ENCODE measurements around the gene RARG.

Gene RARG

DNA sequence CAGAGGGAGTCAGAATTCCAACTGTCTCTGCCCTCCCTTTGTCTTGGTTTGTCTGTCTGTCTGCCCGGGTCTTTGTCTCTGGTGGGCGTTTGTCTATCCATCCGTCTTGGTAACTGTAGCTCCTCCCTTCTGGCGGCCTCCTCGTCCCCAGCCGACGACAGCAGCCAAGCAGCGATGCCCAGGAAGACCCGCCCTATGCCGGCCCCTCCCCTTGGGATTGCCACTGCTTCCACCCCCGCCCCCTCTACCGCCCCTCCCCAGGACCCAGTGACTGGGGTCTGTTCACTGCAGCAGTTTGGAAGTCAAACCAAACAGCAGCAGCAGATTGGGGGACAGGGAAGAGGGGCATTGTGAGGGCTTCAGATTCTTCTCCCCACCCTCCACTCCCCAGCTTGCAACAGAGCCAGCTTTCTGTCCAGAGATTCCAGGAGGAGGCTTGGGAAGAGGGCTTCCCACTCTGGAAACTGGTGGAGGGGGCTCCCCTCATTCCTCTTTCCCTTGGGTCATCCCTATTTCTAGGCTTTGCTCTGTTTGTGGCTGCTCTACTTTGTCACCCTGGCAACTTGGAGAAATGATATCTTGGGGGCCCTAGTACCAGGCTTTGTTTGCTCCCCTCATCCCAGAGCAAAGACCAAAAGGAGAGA lies 2.4 kb upstream of the RARG start:
- H3K4me3 ChIP-seq (ENCODE audit: low read depth, low read length) = no peak overlapping the region
- TF ChIP-seq, protein P1, sequence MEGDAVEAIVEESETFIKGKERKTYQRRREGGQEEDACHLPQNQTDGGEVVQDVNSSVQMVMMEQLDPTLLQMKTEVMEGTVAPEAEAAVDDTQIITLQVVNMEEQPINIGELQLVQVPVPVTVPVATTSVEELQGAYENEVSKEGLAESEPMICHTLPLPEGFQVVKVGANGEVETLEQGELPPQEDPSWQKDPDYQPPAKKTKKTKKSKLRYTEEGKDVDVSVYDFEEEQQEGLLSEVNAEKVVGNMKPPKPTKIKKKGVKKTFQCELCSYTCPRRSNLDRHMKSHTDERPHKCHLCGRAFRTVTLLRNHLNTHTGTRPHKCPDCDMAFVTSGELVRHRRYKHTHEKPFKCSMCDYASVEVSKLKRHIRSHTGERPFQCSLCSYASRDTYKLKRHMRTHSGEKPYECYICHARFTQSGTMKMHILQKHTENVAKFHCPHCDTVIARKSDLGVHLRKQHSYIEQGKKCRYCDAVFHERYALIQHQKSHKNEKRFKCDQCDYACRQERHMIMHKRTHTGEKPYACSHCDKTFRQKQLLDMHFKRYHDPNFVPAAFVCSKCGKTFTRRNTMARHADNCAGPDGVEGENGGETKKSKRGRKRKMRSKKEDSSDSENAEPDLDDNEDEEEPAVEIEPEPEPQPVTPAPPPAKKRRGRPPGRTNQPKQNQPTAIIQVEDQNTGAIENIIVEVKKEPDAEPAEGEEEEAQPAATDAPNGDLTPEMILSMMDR (IDR thresholded peaks at IDR 0.05; ENCODE audit: low read depth, low read length) = no peak

DNA sequence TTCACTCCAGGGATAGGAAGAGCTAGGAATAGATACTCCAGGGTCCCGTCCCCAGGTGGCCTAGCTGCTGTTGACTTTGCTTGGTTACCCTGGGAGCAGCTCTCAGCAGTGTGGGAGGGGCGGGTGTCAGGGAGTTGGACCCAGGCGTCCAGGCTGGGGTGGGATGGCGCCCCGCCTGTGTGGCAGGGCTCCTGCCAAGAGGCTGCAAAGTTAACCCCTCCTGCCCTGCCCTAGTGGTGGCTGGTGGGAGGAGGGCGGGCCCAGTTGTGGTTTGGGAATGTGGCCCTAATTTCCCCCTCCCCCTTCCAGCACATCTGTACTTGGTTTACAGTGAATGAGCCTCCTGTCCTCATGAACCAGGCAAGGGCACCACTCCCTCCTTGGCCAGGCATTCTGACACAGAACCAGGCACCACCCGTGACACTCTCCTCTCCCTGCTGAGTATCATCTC lies 1.7 kb upstream of the RARG start:
- no peak overlapping the region for H3K4me3 ChIP-seq (ENCODE audit: low read depth, low read length)
- TF ChIP-seq, protein P1 (IDR thresholded peaks at IDR 0.05; ENCODE audit: low read depth, low read length) = no peak

DNA sequence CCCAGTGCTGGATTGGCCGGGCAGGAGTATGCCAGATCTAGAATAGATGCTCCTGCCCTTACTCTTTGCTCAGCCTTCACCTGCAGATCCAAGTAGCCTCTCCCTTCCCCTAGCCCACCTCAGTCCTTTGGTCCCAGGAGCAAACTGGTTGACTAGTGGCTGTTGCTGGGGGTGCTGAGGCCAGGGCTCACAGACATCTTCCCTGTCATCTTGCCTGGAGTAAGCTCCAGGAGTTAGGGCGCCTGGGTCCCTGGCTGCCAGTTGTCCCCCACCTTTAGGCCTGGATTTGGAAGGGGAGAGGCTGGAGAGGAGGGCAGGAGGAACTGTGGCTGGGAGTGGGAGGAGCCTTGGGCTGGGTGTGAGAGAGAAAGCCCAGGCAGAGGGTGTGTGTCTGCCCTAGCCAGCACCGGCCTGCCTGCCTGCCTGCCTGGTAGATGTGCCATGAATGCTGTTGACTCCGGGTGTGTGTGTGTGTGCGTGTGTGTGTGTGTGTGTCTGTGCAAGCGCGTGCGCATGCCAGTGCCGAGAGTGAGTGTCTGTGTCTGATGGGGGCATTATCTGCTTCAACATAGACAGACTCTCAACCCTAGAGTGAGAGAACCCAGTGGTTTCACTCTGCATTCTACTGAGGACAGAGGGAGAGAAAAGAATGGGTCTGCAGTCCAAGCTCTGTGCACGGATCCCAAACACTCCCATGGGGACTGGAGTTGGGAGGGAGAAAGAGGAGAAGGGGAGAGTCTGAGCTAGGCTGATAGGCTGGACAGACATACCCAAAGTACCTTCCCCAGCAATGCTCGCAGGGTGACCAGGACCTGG lies 845 bp upstream of the RARG start:
- H3K4me3 ChIP-seq (ENCODE audit: low read depth, low read length) = peak overlapping the region; percentile 56
- TF ChIP-seq, protein P1 (IDR thresholded peaks at IDR 0.05; ENCODE audit: low read depth, low read length) = no peak

DNA sequence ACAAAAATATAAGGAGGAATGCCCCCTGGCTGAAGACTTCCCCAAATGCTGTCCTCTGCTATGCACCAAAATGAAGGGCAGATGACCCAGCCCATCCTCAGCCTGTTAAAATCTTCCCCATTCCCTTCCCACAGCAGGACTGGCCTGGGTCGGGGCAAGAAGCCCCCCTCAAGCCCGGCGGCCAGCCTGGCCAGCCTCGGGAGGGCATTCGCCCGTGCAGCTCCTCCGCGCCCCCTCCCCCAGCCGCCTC lies 413 bp downstream of the RARG start:
- peak overlapping the region; percentile 69 for H3K4me3 ChIP-seq (ENCODE audit: low read depth, low read length)
- TF ChIP-seq, protein P1 (IDR thresholded peaks at IDR 0.05; ENCODE audit: low read depth, low read length) = no peak

DNA sequence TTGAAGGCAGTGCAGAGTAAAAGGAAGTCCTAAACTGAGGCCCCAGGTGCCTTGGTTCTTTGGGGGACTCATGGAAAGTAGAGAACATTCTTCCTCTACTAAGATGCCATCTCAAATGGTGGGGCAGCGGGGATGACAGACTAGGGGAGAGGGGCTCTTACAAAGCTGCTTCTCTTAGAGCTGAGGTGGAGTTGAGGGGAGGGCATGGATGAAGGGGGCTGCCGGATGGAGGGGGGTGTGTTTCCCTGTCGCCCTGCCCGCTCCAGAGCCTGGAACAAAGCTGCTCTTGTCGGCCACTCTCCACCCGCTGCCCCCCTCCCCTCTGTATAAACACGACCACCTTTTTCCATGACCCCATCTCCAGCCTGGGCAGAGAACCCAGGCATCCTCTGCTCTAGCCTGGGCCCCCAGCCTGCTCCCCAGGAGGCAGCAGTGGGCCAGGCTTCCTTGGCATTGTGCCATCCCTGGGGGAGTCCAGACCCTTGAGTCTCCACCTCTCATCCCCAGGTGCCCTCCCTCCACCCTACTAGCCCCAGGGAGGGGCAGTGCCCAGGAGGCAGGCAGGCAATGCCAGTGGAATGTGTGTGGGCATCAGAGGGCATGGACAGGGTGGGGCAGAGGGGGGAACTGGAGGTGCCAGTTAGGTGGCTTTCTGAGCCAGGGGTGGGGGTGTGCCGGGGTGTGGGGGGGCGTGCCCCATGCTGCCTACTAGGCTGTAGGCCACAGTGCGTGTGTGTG lies 1.7 kb downstream of the RARG start:
- TF ChIP-seq, protein P1 (IDR thresholded peaks at IDR 0.05; ENCODE audit: low read depth, low read length) = no peak
- no peak overlapping the region for H3K4me3 ChIP-seq (ENCODE audit: low read depth, low read length)

DNA sequence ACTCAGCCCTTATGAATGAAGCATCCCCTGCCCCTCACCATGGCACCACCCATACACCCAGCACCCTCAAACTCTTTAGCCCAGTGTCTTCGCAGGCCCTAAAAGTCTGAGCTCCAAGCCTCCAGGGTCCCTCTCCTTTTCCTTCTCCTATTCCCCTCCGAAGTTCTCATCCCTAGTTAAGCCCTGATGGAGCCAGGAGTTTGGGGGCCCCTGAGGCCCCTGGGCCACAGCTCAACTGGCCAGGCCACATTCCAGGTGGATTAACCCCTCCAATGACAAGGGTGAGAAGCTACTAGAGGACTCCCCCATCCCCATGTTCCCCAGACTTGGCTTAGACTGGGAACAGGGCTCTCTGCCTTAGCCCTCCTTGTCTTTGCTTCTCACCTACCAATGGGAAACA lies 2.6 kb downstream of the RARG start:
- H3K4me3 ChIP-seq (ENCODE audit: low read depth, low read length) = no peak overlapping the region
- TF ChIP-seq, protein P1 (IDR thresholded peaks at IDR 0.05; ENCODE audit: low read depth, low read length) = no peak

DNA sequence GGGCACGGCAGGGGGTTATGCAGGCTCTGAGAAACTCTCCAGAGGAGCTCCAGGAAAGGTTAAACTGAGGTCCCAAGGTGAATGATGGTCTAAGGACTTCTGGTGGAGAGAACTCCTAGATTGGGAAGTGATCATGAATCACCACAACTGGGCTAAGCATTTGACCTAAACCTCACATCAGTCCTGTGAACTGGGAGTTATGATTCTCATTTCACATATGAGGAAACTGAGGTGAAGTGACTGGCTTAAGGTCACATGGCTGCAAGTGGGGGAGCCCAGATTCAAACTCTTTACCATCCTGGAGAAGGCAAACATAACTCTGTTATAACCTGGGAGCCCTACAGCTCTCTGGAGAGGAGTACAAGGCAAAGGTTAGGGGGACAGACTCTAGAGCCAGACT lies 4.2 kb downstream of the RARG start:
- TF ChIP-seq, protein P1 (IDR thresholded peaks at IDR 0.05; ENCODE audit: low read depth, low read length) = no peak
- H3K4me3 ChIP-seq (ENCODE audit: low read depth, low read length) = no peak overlapping the region
